ENCODE data around the gene FGD6. TPM values are rescaled to one million over a fixed set of nuclear protein-coding genes. Genes with fewer than 3 reads are reported as not detected.

Gene FGD6
- total RNA-seq, 1 donor from 2014 or later, result 31.5 TPM

DNA sequence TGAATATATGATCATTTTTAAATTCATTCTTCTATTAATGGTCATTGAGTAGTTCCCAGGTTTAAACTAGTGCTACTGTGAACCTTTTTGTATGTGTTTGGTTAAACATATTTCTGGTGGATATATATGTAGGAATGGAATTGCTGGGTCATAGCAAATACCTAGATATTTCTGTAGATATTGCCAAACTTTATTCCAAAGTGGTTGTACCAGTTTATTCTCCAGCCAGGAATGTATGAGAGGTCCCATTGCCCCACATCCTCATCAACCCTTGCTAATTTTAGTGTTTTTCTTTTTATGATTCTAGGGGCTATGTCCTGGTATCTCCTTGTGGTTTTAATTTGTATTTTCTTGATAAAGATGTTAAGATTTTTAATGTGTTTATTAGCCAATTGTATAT is 3.5 kb upstream of the FGD6 start:
- TF ChIP-seq, protein P1, sequence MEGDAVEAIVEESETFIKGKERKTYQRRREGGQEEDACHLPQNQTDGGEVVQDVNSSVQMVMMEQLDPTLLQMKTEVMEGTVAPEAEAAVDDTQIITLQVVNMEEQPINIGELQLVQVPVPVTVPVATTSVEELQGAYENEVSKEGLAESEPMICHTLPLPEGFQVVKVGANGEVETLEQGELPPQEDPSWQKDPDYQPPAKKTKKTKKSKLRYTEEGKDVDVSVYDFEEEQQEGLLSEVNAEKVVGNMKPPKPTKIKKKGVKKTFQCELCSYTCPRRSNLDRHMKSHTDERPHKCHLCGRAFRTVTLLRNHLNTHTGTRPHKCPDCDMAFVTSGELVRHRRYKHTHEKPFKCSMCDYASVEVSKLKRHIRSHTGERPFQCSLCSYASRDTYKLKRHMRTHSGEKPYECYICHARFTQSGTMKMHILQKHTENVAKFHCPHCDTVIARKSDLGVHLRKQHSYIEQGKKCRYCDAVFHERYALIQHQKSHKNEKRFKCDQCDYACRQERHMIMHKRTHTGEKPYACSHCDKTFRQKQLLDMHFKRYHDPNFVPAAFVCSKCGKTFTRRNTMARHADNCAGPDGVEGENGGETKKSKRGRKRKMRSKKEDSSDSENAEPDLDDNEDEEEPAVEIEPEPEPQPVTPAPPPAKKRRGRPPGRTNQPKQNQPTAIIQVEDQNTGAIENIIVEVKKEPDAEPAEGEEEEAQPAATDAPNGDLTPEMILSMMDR (IDR thresholded peaks at IDR 0.05; ENCODE audit: insufficient read depth, low read length, poor library complexity, severe bottlenecking), result no peak

GRCh38 chr12:95220190-95220589 is 2.9 kb upstream of the FGD6 start:
- TF ChIP-seq, protein P1 (IDR thresholded peaks at IDR 0.05; ENCODE audit: insufficient read depth, low read length, poor library complexity, severe bottlenecking), result no peak
- no peak for DNase-seq (ENCODE audit: low read depth)
- no peak overlapping the region for H3K4me3 ChIP-seq (ENCODE audit: low read depth, low read length)
- no peaks in the 10 kb centered on the region for H3K27me3 ChIP-seq (ENCODE audit: control insufficient read depth, insufficient read depth, low read length)
- H3K36me3 ChIP-seq (ENCODE audit: control insufficient read depth, insufficient read depth, low read length), result no peaks in the 10 kb centered on the region

More for the DNA sequence above, 3.5 kb upstream of the FGD6 start:
- Histone ChIP-seq H3K36me3 (ENCODE audit: control insufficient read depth, insufficient read depth, low read length) (peaks cover 1% of the 10 kb centered on the region), H3K27me3 (ENCODE audit: control insufficient read depth, insufficient read depth, low read length) (no peaks in the 10 kb centered on the region), H3K4me3 (ENCODE audit: low read depth, low read length) (no peak overlapping the region)
- DNase-seq (ENCODE audit: low read depth), result no peak

- peak overlapping the region; percentile 57 for H3K4me3 ChIP-seq (ENCODE audit: low read depth, low read length)
- DNase-seq (ENCODE audit: low read depth), result no peak
- TF ChIP-seq, protein P1 (IDR thresholded peaks at IDR 0.05; ENCODE audit: insufficient read depth, low read length, poor library complexity, severe bottlenecking), result no peak
- H3K27me3 ChIP-seq (ENCODE audit: control insufficient read depth, insufficient read depth, low read length), result no peaks in the 10 kb centered on the region
- no peaks in the 10 kb centered on the region for H3K36me3 ChIP-seq (ENCODE audit: control insufficient read depth, insufficient read depth, low read length)
Measured at GRCh38 chr12:95218150-95219133, 1.2 kb upstream of the FGD6 start.

- DNase-seq (ENCODE audit: low read depth), result no peak
Measured at GRCh38 chr12:95216711-95217376, 423 bp downstream of the FGD6 start.

DNA sequence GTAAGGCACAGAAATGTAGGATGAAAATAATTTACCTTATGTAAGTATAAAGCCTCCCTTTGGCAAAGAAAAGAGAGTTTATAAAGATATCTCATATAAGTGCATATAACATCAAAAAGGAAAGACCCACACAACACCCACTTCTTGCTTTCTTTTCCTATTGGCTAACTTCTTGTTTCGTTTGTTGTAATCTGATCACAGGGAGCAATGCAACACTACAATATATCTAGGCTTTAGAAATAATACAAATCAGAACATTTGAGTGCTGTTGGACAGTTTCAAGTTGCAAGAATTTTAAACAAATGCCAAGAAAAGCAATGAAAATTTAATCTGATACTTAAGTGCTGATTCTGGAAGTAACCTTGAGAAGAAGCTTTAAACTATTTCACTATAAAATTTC is 1.3 kb downstream of the FGD6 start:
- Histone ChIP-seq H3K4me3 (ENCODE audit: low read depth, low read length) (peak overlapping the region; percentile 94), H3K27me3 (ENCODE audit: control insufficient read depth, insufficient read depth, low read length) (no peaks in the 10 kb centered on the region), H3K36me3 (ENCODE audit: control insufficient read depth, insufficient read depth, low read length) (no peaks in the 10 kb centered on the region)
- DNase-seq (ENCODE audit: low read depth), result no peak
- TF ChIP-seq, protein P1 (IDR thresholded peaks at IDR 0.05; ENCODE audit: insufficient read depth, low read length, poor library complexity, severe bottlenecking), result no peak

More at GRCh38 chr12:95216711-95217376, 423 bp downstream of the FGD6 start:
- H3K4me3 ChIP-seq (ENCODE audit: low read depth, low read length), result peak overlapping the region; percentile 94
- TF ChIP-seq, protein P1 (IDR thresholded peaks at IDR 0.05; ENCODE audit: insufficient read depth, low read length, poor library complexity, severe bottlenecking), result no peak
- H3K27me3 ChIP-seq (ENCODE audit: control insufficient read depth, insufficient read depth, low read length), result no peaks in the 10 kb centered on the region
- no peaks in the 10 kb centered on the region for H3K36me3 ChIP-seq (ENCODE audit: control insufficient read depth, insufficient read depth, low read length)

Measured in kidney epithelial cell (primary cell).